Fibroblast of lung (primary cell): ENCODE results near the gene METTL1. TPM values are rescaled to one million over a fixed set of nuclear protein-coding genes. Genes with fewer than 3 reads are reported as not detected.

Experiments
- DNase-seq, 2 donors: peaks; one replicate each; pipeline versions ENCODE4 v3.0.0 to v3.0.0-alpha.2; 2010; ENCODE audit warnings: low read depth in 2 of 2
- H2AFZ ChIP-seq: 2 replicates; pipeline ENCODE4 v1.5.1; 2012; ENCODE audit warnings: low read length, control low read depth, inconsistent platforms
- H3K27ac ChIP-seq: 2 replicates; pipeline ENCODE4 v1.5.1; 2011; ENCODE audit warnings: low read length, control low read depth; ENCODE audit not compliant: insufficient read depth
- H3K27me3 ChIP-seq: 2 replicates; pipeline ENCODE4 v1.5.1; 2011; ENCODE audit warnings: mild to moderate bottlenecking, low read length; ENCODE audit not compliant: control insufficient read depth, insufficient read depth
- H3K36me3 ChIP-seq: 2 replicates; pipeline ENCODE4 v1.5.1; 2011; ENCODE audit warnings: low read length; ENCODE audit not compliant: control insufficient read depth, insufficient read depth
- H3K4me1 ChIP-seq: 2 replicates; pipeline ENCODE4 v1.5.1; 2011; ENCODE audit warnings: low read length; ENCODE audit not compliant: control insufficient read depth, insufficient read depth; ENCODE audit errors: extremely low read depth
- H3K4me2 ChIP-seq: 2 replicates; pipeline ENCODE4 v1.5.1; 2011; ENCODE audit warnings: low read length, control low read depth; ENCODE audit not compliant: insufficient read depth; ENCODE audit errors: extremely low read depth
- H3K4me3 ChIP-seq, 4 experiments: fragments of 200-600 bp in 1 of 4; sonication (generic) in 1 of 4; replicated peaks in 1 of 4; 2 replicates each; pipeline ENCODE4 v1.5.1; 2011 to 2016; ENCODE audit warnings: low read length in 4 of 4, low read depth in 3 of 4, mild to moderate bottlenecking in 3 of 4, control low read depth in 2 of 4, inconsistent platforms in 1 of 4, mixed read lengths in 1 of 4; ENCODE audit not compliant: insufficient read depth in 1 of 4; ENCODE audit errors: control extremely low read depth in 1 of 4
- H3K79me2 ChIP-seq: 2 replicates; pipeline ENCODE4 v1.5.1; 2012; ENCODE audit warnings: mild to moderate bottlenecking, low read length, inconsistent platforms; ENCODE audit not compliant: control insufficient read depth, insufficient read depth
- H3K9ac ChIP-seq: 2 replicates; pipeline ENCODE4 v1.5.1; 2011; ENCODE audit warnings: mild to moderate bottlenecking, low read length, control low read depth; ENCODE audit not compliant: insufficient read depth
- H3K9me3 ChIP-seq: 2 replicates; pipeline ENCODE4 v1.5.1; 2012; ENCODE audit warnings: low read depth, low read length; ENCODE audit not compliant: control insufficient read depth, insufficient read depth
- H4K20me1 ChIP-seq: 2 replicates; pipeline ENCODE4 v1.5.1; 2011; ENCODE audit warnings: low read length; ENCODE audit not compliant: control insufficient read depth, insufficient read depth; ENCODE audit errors: extremely low read depth
- EZH2 ChIP-seq: IDR thresholded peaks from 2 replicates; pipeline ENCODE4 v1.5.1; 2012; ENCODE audit warnings: low read length, control low read depth, mild to moderate bottlenecking; ENCODE audit errors: missing control alignments
- polyA plus RNA-seq, 2 donors: library from polyadenylated mRNA; depleted of rRNA in 1 of 2; stranded (reverse) in 1 of 2; unstranded in 1 of 2; fragments of >200 nt; gene quantifications; 2 replicates each; pipeline ENCODE4 v1.2.1, GENCODE V29; 2011 to 2012; ENCODE audit warnings: missing spikeins in 1 of 2
- total RNA-seq: library from RNA; depleted of rRNA; stranded (reverse); fragments of >200 nt; gene quantifications from 2 replicates; pipeline ENCODE4 v1.2.1, GENCODE V29; 2014
- TF ChIP-seq, protein P1 (sequence below), 2 donors: IDR thresholded peaks in 1 of 2; conservative IDR thresholded peaks in 1 of 2; 1 replicate in 1 of 2; 2 replicates in 1 of 2; pipeline ENCODE4 v1.5.1; 2011 to 2012; ENCODE audit warnings: low read length in 2 of 2, control low read depth in 1 of 2, inconsistent platforms in 1 of 2, low read depth in 1 of 2, mild to moderate bottlenecking in 1 of 2

METTL1 gene
- total and polyA plus RNA-seq, 2 donors (not counting 1 experiment from before 2014, with no cell fraction given) = 3.5 to 16.9 TPM

DNA sequence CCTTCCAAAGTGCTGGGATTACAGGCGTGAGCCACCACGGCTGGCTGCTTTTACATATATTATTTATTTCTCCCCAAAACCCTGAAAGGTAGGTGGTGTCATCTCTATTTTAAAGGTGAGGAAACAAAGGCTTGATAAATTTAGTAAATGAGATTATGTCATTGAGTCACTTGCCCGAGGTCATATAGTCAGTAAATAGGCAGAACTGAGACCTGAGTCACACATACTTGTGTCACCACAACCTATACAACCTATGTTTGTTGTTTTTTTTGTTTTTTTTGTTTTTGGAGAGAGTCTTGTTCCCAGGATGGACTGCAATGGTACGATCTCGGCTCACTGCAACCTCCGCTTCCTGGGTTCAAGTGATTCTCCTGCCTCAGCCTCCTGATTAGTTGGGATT, 23.4 kb upstream of the METTL1 start:
- DNase-seq = peak in 1 of 2 donors; percentile 45
- Histone ChIP-seq H2AFZ (no peak overlapping the region), H3K79me2 (no peaks in the 10 kb centered on the region), H4K20me1 (no peaks in the 10 kb centered on the region), H3K27me3 (no peaks in the 10 kb centered on the region), H3K36me3 (peaks cover 3% of the 10 kb centered on the region), H3K4me2 (no peak overlapping the region), H3K4me1 (peaks cover 8% of the 10 kb centered on the region), H3K27ac (peak overlapping the region; percentile 34), H3K9ac (no peak overlapping the region), H3K4me3 (no peak overlapping the region), H3K9me3 (no peaks in the 10 kb centered on the region)
- TF ChIP-seq, protein P1, sequence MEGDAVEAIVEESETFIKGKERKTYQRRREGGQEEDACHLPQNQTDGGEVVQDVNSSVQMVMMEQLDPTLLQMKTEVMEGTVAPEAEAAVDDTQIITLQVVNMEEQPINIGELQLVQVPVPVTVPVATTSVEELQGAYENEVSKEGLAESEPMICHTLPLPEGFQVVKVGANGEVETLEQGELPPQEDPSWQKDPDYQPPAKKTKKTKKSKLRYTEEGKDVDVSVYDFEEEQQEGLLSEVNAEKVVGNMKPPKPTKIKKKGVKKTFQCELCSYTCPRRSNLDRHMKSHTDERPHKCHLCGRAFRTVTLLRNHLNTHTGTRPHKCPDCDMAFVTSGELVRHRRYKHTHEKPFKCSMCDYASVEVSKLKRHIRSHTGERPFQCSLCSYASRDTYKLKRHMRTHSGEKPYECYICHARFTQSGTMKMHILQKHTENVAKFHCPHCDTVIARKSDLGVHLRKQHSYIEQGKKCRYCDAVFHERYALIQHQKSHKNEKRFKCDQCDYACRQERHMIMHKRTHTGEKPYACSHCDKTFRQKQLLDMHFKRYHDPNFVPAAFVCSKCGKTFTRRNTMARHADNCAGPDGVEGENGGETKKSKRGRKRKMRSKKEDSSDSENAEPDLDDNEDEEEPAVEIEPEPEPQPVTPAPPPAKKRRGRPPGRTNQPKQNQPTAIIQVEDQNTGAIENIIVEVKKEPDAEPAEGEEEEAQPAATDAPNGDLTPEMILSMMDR (conservative IDR thresholded peaks at IDR 0.05 in 1 of 2, IDR thresholded peaks at IDR 0.05 in 1 of 2; ENCODE audit: low read depth in 1 of 2, low read length in 2 of 2) = no peak
- TF ChIP-seq EZH2 = no peak

DNA sequence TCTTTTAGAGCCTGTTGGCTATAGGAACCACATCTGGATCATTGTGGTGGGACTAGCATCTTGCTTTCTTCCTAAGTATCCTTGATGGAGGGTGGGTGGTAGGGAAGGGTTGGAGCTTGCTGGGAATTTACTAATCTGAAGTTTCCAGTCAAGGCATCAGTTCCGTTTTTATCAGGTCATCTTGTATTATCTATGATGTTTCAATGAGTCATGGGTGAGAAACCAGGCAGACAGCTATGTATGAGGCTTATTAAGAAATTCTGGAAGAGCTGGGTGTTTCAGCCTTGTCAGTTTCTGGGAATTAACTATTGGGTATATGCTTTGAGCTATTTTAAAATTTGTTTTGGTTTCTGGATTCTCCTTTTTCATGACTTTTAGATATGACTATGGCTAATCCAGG, 22.0 kb upstream of the METTL1 start:
- H3K9me3 ChIP-seq = no peaks in the 10 kb centered on the region
- H3K36me3 ChIP-seq = peaks cover 3% of the 10 kb centered on the region
- peak overlapping the region; percentile 75 for H3K27ac ChIP-seq
- H2AFZ ChIP-seq = no peak overlapping the region
- DNase-seq = peak; percentile 61 to 91
- no peak overlapping the region for H3K4me3 ChIP-seq
- H3K27me3 ChIP-seq = no peaks in the 10 kb centered on the region
- H3K4me2 ChIP-seq = peak overlapping the region; percentile 33
- H3K4me1 ChIP-seq = peaks cover 8% of the 10 kb centered on the region
- TF ChIP-seq, protein P1 (conservative IDR thresholded peaks at IDR 0.05 in 1 of 2, IDR thresholded peaks at IDR 0.05 in 1 of 2; ENCODE audit: low read depth in 1 of 2, low read length in 2 of 2) = no peak
- no peak for TF ChIP-seq EZH2
- H3K9ac ChIP-seq = peak overlapping the region; percentile 13
- H4K20me1 ChIP-seq = no peaks in the 10 kb centered on the region
- H3K79me2 ChIP-seq = no peaks in the 10 kb centered on the region

DNA sequence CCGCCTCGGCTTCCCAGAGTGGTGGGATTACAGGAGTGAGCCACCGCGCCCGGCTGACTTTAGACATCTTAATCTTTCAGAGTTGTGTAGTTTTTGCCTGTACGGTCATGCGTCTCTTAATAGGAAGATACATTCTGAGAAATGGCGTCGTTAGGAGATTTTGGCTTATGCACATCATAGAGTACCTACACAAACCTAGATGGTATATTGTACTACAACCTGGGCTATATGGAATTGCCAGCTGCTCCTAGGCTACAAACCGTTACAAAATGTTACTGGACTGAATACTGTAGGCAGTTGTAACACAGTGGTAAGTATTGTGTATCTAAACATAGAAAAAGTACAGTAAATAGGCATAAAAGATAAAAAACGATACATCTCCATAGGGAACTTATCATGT, 12.0 kb upstream of the METTL1 start:
- DNase-seq = no peak
- H3K4me2 ChIP-seq = no peak overlapping the region
- H3K79me2 ChIP-seq = peaks cover 16% of the 10 kb centered on the region

More for the DNA sequence above, 12.0 kb upstream of the METTL1 start:
- no peak overlapping the region for H3K9ac ChIP-seq
- TF ChIP-seq EZH2 = no peak
- TF ChIP-seq, protein P1 (conservative IDR thresholded peaks at IDR 0.05 in 1 of 2, IDR thresholded peaks at IDR 0.05 in 1 of 2; ENCODE audit: low read depth in 1 of 2, low read length in 2 of 2) = no peak
- peaks cover 3% of the 10 kb centered on the region for H3K36me3 ChIP-seq
- H3K4me3 ChIP-seq = peak overlapping the region in 1 of 4 experiments; percentile 100
- H4K20me1 ChIP-seq = no peaks in the 10 kb centered on the region
- no peaks in the 10 kb centered on the region for H3K27me3 ChIP-seq
- no peaks in the 10 kb centered on the region for H3K4me1 ChIP-seq
- H3K9me3 ChIP-seq = no peaks in the 10 kb centered on the region
- H2AFZ ChIP-seq = no peak overlapping the region
- H3K27ac ChIP-seq = no peak overlapping the region
